GM18868 (cell line): ENCODE data around the gene CUL2.
A peak's percentile ranks its signal among the peaks of the same experiment; 100 is the strongest.

Experiments
- ATAC-seq: cut with Tn5 transposase; IDR thresholded peaks from one replicate; pipeline ENCODE4 v1.9.1; 2021; ENCODE audit warnings: mild to moderate bottlenecking, moderate library complexity; ENCODE audit not compliant: unreplicated experiment

The CUL2 gene

GRCh38 chr10:35090162-35090954 is at the start of gene CUL2:
TSS of gene CUL2 (minus strand) at chr10:35090341. CDS start at chr10:35071317, 19,024 bp downstream.
- peak; percentile 96 for ATAC-seq

DNA sequence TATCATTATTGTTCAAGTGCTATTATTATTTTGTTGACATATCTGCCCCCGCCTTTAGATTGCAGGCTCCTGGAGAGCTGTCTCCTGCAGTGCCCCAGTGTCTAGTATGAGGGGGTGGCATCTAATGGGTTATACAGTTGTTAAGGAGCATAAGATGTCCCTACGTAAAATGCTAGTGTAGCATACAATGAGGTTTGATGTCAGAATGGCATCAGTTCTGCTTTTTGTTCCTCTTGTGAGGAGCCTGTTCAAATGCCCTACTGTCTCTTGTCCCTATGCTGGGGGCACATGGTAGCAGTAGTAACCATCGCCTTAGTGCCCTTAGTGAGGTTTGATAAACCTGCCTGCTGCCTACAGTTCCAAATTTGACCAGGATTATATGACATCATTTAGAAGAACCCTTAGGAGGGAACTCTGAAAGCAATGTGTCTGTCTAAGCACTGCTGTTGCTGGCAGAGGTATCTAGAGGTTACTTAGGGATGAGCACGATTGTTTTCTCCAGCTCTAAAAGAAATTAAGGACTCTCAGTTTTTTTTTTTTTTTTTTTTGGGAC is 46.2 kb upstream of the CUL2 start:
- ATAC-seq: peak; percentile 66

- peak; percentile 27 for ATAC-seq
Observed at GRCh38 chr10:35135861-35136260, 45.7 kb upstream of the CUL2 start.

GRCh38 chr10:35133586-35133985 is 43.4 kb upstream of the CUL2 start:
- no peak for ATAC-seq

- no peak for ATAC-seq
Observed at GRCh38 chr10:35132727-35133126, 42.6 kb upstream of the CUL2 start.

DNA sequence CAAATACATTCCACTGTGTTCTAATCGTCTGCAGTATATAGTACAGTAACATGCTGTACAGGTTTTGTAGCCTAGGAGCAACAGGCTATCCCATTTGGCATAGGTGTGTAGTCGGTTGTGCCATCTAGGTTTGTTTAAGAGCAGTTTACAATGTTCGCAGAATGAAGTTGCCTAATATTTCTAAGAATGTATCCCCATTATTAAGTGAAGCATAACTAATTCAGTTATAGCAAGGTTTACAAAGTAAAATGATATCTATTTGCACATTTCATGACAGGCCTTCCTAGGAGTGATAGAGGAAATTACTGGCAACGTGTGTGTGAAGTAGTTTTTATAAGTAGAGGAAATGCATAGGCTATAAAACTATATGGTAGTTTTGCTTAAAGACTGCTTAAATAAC is 40.5 kb upstream of the CUL2 start:
- no peak for ATAC-seq

DNA sequence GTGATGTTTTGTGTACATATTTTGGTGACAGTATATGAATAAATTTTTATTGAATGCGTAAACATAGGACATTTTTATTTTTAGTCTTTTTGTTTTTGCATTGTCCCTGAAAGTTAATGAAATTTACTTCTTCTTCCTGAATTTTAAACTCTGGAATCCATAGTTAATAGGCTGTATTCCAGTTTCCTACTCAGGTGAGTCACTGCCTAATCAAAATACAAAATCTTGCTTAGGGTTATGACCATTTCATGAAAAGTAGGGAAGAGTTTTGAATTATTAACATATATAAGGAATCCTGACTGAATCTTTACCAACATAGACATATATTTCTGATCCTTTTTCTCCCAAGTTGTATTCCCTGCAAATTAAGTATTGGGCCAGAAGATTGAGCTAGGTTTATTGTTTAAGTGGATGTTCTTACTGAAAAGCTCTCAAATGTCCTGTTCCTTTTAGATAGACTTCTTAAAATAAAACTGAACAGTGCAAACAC is 39.1 kb upstream of the CUL2 start:
- no peak for ATAC-seq

- peak; percentile 9 for ATAC-seq
Observed at GRCh38 chr10:35127289-35127891, 37.2 kb upstream of the CUL2 start.

DNA sequence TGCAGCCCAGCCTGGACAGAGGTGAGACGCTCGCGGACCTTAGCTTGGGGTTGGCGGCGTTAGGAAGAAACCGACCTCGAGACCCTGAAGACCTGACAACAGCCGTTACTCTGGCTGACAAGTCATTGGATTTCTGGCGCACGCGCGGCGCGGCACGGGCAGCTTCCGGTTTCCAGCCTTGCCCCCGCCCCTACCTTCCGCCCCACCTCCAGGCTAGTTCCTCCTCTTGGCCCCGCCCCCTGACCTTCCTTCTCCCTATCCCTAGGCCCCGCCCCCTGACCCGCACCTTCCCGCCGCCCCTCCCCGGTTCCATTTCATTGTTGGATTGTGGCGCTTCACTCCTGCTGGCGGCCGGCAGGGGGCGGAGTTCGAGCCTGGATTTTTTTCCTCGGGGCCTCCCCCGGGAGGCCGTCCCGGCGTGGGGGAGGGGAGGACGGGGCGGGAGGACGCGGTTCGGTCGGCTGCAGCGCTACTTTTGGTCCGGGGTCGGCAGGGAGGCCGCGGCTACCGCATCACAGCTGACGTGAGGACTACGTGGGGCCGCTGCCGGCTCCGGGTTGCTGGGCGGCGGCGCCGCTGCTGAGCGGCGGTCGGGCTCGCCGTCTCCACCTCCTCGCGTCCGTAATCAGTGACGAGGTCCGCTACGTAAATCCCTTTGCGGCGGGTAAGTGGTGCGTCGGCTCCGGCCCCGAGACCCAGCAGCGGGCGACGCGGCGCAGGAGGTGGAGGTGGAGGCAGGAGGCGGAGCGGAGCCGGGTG is 36.6 kb upstream of the CUL2 start, which contains the start of gene CREM:
Gene CREM (plus strand): TSS at position 317 of the 759 bp plus-strand sequence. CDS start 10,990 bp downstream, outside the sequence.
- peak; percentile 80 for ATAC-seq

- no peak for ATAC-seq
Observed at GRCh38 chr10:35126062-35126529, 36.0 kb upstream of the CUL2 start.

DNA sequence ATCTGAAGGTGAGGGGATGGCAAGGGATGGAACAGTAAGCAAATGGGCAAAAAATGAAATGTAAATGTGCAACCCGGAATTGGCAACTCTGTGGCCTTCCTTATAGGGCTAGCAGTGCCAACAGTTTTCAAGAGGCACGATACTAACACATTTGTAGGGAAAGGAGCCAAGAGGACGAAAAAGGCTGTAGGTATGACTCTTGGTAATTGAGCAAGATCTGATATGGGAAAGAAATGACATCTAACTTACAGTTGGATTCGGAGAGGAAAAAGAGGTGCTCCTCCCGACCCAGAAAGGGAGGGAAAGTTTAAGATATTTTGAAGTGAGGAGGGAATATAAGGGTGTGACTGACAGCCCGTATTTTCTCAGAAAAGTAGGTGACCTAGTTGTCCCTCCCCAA is 34.4 kb upstream of the CUL2 start:
- ATAC-seq: no peak

DNA sequence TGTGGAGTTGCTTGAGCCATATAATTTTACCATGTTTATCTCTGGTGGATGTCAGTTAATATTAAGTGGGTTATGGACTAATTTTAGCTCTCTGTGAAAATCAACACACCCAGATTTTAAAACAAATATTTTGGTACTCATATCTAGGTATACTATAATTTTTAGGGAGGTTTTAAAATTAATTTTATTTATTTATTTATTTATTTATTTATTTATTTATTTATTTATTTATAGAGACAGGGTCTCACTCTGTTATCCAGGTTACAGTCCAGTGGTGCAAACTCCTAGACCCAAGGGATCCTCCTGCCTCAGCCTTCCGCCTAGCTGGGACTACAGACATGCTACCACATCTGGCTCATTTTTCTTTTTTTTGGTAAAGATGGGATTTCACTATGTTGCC is 29.2 kb upstream of the CUL2 start:
- no peak for ATAC-seq

DNA sequence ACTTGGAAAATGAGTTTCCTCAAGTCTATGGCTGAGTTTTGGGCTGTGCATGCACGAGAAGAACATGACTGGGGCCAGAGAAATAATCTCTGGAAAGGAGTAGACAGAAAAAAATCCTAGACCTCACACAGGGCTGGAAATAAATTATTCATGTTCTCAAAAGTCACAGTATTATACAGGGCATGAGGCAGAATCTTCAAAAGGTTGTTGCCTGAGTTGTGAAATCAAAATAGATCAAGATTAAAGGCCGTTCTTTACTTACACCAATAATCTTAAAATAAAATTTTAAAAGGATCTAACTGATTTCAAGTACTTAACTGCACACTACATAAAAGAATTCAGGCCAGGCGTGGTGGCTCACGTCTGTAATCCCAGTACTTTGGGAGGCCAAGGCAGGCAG is 22.4 kb upstream of the CUL2 start:
- ATAC-seq: no peak

GRCh38 chr10:35103882-35104281 is 13.7 kb upstream of the CUL2 start:
- ATAC-seq: no peak

DNA sequence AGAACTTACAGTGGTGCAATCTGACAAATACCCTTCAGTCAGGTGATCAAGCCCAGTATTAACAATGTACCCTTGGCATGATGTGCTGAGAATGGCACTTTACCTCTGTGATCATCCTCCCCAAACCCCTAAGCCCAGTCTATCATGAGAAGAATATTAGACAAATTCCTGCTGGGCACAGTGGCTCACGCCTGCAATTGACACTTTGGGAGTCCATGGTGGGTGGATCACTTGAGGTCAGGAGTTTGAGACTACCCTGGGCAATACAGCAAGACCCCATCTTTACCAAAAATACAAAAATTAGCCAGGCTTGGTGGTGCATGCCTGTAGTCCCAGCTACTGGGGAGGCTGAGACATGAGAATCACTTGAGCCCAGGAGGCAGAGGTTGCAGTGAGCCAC is 7.4 kb upstream of the CUL2 start:
- no peak for ATAC-seq

- ATAC-seq: no peak
Observed at GRCh38 chr10:35096312-35096711, 6.2 kb upstream of the CUL2 start.

DNA sequence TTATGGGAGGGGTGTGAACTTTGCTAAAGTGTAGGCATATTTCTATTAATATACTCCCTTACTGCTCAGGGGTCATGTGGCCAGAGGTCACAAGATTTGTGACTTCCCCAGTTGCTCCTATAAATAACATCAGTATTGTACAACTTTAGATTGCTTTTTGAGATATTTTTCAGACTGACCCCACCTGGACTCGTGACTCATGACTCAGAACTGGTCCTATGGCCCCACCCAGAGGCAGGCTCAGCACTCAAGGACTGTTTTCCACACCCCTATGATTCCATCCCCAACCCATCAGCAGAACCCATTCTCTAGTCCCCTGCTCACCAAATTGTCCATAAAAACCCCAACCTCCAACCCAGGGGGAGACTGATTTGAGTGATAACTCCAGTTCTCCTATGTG is 2.7 kb upstream of the CUL2 start:
- no peak for ATAC-seq

DNA sequence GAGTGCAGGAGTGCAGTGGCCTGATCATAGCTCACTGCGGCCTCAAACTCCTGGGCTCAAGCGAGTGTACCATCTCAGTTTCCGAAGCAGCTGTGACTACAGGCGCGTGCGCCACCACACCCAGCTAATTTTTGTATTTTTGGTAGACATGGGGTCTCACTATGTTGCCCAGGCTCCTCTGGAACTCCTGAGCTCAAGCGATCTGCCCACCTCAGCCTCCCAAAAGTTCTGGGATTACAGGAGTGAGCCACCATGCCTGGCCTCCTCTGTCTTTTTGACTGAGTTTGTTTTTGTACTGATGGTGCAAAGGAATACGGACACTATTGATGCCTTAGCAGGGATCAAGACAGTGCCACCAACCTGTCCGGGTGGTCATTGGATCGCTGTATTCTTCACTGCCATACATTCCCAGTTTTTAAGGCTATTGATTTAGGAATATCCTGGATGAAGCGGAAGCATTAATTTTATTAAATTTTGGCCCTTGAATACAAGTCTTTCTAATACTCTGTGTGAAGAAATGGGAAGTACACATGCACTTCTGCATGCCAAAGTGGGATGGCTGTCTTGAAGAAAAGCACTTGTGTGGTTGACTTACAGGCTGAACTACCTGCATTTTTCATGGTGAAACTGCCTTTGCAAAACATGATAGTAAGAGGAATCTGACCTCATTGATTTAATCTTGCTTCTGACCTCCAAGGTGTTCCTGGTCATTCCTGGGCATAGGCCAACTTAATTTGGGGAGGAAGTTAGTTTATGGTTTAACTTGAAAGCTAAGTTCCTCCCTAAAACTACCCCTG is 2.1 kb upstream of the CUL2 start:
- ATAC-seq: no peak

DNA sequence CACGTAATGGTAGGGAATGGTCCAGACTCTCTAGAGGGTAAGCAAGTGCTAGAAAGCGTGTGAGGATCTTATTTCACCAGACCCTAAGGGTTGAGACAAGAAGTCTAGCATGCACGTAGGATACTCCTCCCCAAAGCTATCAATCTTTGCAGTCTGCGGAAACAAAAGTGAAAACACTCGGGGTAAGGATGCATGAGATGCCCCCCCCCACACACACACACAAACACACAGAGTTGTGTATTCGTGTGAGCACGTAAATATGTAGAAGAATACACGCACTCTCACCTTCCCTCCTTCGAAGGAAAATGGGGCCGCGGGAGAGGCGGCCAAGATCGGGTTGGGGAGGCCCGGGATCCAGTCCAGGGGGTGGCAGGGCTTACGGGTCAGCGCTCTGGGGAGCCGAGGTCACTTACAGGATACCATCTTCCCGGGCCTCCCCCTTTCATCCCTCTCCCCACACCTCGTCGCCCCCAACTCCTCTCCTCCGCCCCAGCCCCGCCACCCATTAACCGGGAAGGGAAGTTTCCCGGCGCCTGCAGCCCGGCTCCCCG is 455 bp downstream of the CUL2 start:
- peak; percentile 37 for ATAC-seq

DNA sequence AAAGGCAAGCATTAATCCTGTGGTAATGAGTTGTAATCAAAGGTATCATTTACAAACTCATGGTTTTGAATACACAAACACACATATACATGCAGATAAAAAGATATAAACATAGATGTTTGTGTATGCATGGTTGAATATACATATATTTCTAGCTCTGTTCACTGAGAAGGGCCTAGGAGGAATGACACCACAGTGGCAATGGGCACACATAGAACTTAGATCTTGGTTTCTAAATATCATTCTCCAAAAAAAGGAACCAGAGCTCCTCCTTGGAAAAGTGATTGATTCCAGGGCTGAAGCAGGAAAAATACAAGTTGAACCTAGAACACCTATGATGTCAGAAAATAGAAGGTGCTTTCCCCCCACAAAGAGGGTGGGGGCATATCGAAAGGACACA is 6.9 kb downstream of the CUL2 start:
- ATAC-seq: no peak
